Measurements from ENCODE around the gene ECE1. TPM values are rescaled to one million over a fixed set of nuclear protein-coding genes. Genes with fewer than 3 reads are reported as not detected.

Gene ECE1
- total and polyA plus RNA-seq, 2 of the 13 experiments (the other 11 are each of a cell fraction or from before 2014, with no cell fraction given): 13.5 to 21.2 TPM

DNA sequence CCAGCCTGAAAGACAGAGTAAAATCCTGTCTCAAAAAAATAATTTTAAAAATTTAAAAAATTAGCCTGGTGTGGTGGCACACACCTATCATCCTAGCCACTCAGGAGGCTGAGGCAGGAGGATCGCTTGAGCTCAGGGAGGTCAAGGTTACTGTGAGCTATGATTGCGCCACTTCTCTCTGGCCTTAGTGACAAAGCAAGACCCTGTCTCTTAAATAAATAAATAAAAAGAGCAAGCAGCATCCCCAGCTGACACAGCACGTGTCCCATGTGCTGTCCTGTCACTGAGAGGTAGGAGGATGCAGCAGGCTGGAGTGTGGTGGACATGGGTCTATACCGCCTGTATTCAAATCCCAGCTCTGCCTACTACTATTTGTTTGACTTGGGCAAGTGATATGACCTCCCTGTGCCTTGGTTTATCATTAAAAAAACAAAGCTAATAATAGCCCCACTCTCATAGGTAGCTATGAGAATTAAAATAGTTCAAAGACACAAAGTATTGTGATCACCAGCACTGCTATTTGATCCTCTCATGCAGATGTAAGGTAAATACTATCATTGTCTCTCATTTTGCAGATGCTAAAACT, 22.2 kb upstream of the ECE1 start (continued):
- TF ChIP-seq, protein P1, sequence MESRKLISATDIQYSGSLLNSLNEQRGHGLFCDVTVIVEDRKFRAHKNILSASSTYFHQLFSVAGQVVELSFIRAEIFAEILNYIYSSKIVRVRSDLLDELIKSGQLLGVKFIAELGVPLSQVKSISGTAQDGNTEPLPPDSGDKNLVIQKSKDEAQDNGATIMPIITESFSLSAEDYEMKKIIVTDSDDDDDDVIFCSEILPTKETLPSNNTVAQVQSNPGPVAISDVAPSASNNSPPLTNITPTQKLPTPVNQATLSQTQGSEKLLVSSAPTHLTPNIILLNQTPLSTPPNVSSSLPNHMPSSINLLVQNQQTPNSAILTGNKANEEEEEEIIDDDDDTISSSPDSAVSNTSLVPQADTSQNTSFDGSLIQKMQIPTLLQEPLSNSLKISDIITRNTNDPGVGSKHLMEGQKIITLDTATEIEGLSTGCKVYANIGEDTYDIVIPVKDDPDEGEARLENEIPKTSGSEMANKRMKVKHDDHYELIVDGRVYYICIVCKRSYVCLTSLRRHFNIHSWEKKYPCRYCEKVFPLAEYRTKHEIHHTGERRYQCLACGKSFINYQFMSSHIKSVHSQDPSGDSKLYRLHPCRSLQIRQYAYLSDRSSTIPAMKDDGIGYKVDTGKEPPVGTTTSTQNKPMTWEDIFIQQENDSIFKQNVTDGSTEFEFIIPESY (CRISPR knock-in tag; IDR thresholded peaks at IDR 0.05): peak; percentile 81
- TF ChIP-seq NCOA2 (CRISPR knock-in tag; IDR thresholded peaks at IDR 0.05) (peak; percentile 80), NR2F6 (IDR thresholded peaks at IDR 0.05) (peak; percentile 88), NR2F6 (CRISPR knock-in tag; IDR thresholded peaks at IDR 0.05) (peak; percentile 97), SRF (IDR thresholded peaks at IDR 0.05; ENCODE audit: low read depth, low read length) (no peak), SP5 (CRISPR knock-in tag; IDR thresholded peaks at IDR 0.05; ENCODE audit: borderline replicate concordance, low read depth) (peak; percentile 12; the same call in 1 of the 2 replicates), FOXA3 (CRISPR knock-in tag; IDR thresholded peaks at IDR 0.05) (peak; percentile 78), MIER3 (CRISPR knock-in tag; IDR thresholded peaks at IDR 0.05; ENCODE audit: borderline replicate concordance) (peak; percentile 72; the same call in 1 of the 2 replicates), ZNF792 (CRISPR knock-in tag; IDR thresholded peaks at IDR 0.05) (0 out of 2 replicates have a peak, but pooled peaks have one; percentile 55), SP1 (IDR thresholded peaks at IDR 0.05) (no peak), SP1 (CRISPR knock-in tag; IDR thresholded peaks at IDR 0.05) (0 out of 2 replicates have a peak, but pooled peaks have one; percentile 14), MXD4 (CRISPR knock-in tag; IDR thresholded peaks at IDR 0.05) (peak; percentile 100), KDM1A (CRISPR knock-in tag; IDR thresholded peaks at IDR 0.05) (peak; percentile 94), TAF15 (IDR thresholded peaks at IDR 0.05; ENCODE audit: low read depth, low read length, poor library complexity, severe bottlenecking) (no peak), ESRRA (CRISPR knock-in tag; IDR thresholded peaks at IDR 0.05; ENCODE audit: low read depth) (0 out of 2 replicates have a peak, but pooled peaks have one; percentile 55), ELF1 (CRISPR knock-in tag; IDR thresholded peaks at IDR 0.05) (0 out of 2 replicates have a peak, but pooled peaks have one; percentile 19)
- TF ChIP-seq, protein P2, sequence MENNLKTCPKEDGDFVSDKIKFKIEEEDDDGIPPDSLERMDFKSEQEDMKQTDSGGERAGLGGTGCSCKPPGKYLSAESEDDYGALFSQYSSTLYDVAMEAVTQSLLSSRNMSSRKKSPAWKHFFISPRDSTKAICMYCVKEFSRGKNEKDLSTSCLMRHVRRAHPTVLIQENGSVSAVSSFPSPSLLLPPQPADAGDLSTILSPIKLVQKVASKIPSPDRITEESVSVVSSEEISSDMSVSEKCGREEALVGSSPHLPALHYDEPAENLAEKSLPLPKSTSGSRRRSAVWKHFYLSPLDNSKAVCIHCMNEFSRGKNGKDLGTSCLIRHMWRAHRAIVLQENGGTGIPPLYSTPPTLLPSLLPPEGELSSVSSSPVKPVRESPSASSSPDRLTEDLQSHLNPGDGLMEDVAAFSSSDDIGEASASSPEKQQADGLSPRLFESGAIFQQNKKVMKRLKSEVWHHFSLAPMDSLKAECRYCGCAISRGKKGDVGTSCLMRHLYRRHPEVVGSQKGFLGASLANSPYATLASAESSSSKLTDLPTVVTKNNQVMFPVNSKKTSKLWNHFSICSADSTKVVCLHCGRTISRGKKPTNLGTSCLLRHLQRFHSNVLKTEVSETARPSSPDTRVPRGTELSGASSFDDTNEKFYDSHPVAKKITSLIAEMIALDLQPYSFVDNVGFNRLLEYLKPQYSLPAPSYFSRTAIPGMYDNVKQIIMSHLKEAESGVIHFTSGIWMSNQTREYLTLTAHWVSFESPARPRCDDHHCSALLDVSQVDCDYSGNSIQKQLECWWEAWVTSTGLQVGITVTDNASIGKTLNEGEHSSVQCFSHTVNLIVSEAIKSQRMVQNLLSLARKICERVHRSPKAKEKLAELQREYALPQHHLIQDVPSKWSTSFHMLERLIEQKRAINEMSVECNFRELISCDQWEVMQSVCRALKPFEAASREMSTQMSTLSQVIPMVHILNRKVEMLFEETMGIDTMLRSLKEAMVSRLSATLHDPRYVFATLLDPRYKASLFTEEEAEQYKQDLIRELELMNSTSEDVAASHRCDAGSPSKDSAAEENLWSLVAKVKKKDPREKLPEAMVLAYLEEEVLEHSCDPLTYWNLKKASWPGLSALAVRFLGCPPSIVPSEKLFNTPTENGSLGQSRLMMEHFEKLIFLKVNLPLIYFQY (CRISPR knock-in tag; IDR thresholded peaks at IDR 0.05; ENCODE audit: borderline replicate concordance): 0 out of 2 replicates have a peak, but pooled peaks have one; percentile 37
- TF ChIP-seq, protein P3, sequence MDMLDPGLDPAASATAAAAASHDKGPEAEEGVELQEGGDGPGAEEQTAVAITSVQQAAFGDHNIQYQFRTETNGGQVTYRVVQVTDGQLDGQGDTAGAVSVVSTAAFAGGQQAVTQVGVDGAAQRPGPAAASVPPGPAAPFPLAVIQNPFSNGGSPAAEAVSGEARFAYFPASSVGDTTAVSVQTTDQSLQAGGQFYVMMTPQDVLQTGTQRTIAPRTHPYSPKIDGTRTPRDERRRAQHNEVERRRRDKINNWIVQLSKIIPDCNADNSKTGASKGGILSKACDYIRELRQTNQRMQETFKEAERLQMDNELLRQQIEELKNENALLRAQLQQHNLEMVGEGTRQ (IDR thresholded peaks at IDR 0.05; ENCODE audit: low read depth, low read length): peak; percentile 84
- TF ChIP-seq, protein P3 (CRISPR knock-in tag; IDR thresholded peaks at IDR 0.05; ENCODE audit: borderline replicate concordance): peak; percentile 79; the same call in 1 of the 2 replicates
- TF ChIP-seq, protein P4, sequence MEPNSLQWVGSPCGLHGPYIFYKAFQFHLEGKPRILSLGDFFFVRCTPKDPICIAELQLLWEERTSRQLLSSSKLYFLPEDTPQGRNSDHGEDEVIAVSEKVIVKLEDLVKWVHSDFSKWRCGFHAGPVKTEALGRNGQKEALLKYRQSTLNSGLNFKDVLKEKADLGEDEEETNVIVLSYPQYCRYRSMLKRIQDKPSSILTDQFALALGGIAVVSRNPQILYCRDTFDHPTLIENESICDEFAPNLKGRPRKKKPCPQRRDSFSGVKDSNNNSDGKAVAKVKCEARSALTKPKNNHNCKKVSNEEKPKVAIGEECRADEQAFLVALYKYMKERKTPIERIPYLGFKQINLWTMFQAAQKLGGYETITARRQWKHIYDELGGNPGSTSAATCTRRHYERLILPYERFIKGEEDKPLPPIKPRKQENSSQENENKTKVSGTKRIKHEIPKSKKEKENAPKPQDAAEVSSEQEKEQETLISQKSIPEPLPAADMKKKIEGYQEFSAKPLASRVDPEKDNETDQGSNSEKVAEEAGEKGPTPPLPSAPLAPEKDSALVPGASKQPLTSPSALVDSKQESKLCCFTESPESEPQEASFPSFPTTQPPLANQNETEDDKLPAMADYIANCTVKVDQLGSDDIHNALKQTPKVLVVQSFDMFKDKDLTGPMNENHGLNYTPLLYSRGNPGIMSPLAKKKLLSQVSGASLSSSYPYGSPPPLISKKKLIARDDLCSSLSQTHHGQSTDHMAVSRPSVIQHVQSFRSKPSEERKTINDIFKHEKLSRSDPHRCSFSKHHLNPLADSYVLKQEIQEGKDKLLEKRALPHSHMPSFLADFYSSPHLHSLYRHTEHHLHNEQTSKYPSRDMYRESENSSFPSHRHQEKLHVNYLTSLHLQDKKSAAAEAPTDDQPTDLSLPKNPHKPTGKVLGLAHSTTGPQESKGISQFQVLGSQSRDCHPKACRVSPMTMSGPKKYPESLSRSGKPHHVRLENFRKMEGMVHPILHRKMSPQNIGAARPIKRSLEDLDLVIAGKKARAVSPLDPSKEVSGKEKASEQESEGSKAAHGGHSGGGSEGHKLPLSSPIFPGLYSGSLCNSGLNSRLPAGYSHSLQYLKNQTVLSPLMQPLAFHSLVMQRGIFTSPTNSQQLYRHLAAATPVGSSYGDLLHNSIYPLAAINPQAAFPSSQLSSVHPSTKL (CRISPR knock-in tag; IDR thresholded peaks at IDR 0.05): peak; percentile 91

Measured in HepG2 (cell line).